Anterior cingulate cortex (tissue), 58 donors: ENCODE data around the gene USP35.
A peak's percentile ranks its signal among the peaks of the same experiment; 100 is the strongest.
"Not testable (repeated sequence)": the region's sequence is repeated elsewhere in the genome, so short reads cannot be mapped to it uniquely, and the experiment has no call there.

Experiments used
- DNase-seq, 58 donors: peaks; one replicate each; lab custom pipeline; 2025; lab: John Stamatoyannopoulos, UW

Gene USP35

DNA sequence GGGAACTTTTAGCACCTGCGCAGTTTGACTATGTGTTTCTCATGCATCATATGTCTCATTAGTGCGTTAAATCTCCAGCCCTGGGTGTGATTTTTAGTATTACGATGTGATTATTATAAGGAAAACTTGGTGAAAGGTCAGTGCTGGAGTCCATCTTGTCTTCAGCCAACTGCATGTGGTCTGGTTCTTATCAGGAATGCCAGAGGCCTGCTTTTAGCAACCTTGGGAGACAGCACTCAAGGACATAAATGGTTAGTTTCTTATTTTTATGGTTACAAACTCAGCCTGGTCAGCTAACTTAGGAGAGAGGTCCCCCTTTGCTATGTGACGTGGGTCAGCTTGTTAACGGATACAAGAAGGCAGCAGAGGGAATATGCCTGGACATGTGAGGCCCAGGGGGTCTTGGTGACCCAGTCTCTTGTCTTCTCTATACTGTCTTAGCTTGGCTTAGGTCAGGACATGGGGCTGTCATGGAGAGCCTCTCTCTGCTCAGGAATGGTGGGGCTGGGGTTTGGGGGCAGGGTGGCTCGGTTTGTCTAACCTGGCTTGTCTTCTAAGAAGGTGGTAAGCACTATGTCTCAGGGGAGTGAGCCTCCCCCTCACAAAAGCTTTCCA, 21.8 kb upstream of the USP35 start:
- no peak for DNase-seq

- DNase-seq, result peak in 2 of 58 donors; percentile 18 to 42
Observed at GRCh38 chr11:78168539-78169477, 19.9 kb upstream of the USP35 start.

DNA sequence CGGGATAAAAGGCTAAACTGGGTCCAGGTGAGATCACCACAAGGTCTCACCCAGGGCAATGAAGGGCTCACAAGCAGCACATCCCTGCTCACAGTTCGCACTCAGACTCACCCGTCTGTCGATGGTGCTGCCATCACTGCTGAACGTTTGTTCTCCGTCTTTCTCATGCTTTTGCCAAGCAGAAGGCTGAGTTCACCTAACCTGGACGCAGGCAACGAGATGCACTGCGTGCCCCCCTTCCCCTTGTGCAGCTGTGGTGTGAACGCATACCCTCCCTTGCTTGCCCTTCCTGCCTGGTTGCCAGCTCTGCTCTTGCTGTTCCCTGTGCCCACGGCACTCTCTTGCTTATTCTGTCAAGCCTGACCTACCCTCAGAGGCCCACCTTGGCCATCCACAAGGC, 18.3 kb upstream of the USP35 start:
- no peak for DNase-seq

DNA sequence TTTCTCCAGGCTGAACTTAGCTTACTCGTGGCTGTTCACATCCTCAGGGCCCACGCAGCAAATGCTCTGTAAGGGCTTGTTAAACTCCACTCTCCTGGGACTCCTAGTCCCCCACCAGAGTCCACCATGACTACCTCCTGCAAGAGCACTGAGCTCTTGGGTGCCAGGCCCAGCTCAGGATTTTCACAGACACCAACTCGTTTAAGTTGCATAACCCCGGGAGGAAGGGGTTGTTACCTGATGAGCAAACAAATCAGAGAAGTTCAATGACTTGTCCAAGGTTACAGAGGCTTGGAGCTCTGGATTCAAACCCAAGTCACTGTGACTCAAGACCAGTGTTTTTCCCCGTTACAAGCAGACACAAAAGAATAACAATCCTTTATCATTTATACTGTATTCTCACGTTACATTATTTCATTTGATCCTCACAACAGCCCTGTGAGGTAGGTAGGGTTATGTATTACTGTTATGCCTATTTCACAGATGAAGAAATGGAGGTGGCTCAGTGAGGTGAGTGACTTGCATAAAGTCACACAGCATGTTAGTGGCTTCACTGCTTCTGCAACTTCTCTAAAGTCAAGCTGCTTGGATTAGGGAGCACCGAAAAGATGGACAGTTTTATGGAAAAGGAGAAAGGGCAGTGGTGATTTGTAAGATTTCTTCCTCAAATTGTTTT, 17.7 kb upstream of the USP35 start:
- DNase-seq, result no peak

GRCh38 chr11:78171951-78172350, 16.8 kb upstream of the USP35 start:
- DNase-seq, result no peak

- not testable (repeated sequence) for DNase-seq
Observed at GRCh38 chr11:78175862-78176261, 12.9 kb upstream of the USP35 start.

DNA sequence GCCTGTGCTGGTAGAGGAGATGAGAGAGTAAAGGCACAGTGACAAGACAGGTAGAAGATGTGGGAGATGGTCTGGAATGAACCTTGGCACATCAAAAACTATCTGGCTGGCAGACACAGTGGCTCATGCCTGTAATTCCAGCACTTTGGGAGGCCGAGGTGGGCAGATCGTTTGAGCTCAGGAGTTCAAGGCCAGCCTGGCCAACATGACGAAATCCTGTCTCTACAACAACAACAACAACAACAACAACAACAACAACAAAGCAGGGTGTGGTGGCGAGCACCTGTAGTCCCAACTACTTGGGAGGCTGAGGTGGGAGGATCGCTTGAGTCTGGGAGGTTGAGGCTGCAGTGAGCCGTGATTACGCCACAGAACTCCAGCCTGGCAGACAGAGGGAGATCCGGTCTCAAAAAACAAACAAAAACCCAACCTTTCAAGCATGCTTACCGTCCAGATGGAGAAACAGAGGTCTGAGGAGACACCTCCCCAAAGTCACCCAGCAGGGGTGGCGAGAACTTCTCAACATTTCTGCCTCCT, 12.0 kb upstream of the USP35 start:
- no peak for DNase-seq

DNA sequence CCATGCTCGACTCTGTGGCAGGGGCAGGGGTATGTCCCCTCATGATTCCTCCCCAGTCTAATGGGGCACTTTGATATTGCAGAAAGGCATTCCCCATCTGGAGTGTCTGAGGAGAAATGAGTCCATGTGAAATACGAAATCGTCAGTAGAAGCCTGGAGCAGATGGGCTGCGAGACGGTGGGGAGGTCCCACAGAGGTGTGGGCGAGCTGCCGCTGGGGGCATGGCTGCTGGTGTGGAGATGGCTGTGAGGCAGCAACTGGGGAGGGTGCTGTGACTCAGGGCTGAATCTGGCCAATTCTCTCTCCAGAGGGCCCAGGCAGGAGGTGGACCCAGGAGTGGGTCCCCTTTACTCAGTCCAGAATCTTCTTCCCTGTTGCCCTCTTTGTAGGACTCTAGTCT, 11.5 kb upstream of the USP35 start:
- peak in 2 of 58 donors; percentile 19 to 37 for DNase-seq

- no peak for DNase-seq
Observed at GRCh38 chr11:78179459-78180071, 9.2 kb upstream of the USP35 start.

- no peak for DNase-seq
Observed at GRCh38 chr11:78180751-78181150, 8.0 kb upstream of the USP35 start.

GRCh38 chr11:78181185-78181584, 7.5 kb upstream of the USP35 start:
- DNase-seq, result no peak

DNA sequence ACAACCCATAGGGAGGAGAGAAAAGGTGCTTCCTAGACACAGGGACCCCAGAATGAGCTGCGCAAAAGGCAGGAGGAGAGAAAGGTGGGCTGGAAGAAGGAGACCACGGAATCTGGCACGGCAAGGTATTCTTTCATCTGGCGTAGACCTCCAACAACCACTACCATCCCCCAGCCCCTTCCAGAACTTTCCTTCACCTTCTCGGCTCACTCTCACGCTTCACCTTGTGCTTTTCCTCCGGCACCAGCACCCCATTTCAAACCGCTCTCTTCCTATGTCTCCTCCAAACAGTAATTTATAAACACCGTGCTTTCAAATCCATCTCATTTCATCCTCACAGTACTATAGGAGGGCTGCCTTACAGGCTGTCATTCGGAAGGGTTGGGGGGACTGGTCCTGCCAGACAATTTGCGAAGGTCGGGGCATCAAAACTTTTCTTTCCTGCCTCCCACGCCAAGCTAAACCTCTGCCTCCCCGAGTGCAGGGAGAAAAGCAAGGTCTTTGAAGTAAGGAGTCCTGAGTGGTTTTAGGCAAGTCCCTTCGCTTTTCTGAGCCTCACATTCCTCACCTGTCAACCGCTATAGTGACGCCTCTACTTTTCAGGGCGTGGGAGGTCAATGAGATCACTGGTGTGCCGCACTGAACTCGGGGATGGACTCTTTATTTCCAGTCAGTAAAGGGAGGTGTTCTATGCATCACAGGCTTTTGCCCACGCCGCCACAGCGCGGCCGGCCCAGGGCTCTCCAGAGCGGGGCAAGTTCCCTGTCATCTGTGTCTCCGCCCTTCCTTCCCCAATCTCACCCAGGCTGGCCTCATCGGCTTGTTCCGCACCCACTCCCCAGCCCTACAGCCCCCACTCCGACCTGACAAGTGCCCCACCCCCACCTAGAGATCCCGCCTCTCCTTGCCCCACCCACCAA, 1.1 kb upstream of the USP35 start:
- DNase-seq, result peak in 2 of 58 donors; percentile 75 to 78

DNA sequence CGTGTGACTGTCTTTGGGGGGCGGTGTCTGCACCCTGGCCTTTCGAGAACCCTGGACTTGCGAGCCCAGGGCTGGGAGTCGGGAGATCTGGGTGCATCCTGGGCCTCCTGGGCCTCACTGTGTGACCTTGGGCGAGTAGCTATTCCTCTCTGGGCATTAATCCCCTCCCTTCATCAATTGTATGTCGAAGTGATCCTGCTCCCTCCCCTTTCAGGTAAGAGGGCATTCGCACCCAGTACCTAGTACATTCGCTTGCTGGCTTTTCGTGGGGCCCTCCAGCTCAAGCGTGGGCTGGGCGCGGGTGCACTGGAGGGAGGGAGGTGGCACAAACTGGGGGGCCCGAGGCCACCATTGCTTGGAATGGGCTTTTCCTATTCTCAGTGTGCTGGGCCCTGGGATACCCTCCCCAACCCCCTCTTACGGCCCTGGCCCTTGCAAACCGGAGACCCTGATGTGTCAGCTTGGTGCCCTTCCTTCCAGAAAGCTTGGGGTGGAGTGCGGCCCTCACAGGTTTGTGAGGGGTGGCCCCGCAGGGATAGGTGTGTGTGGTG, 530 bp downstream of the USP35 start:
- DNase-seq, result peak in 1 of 58 donors; percentile 24

DNA sequence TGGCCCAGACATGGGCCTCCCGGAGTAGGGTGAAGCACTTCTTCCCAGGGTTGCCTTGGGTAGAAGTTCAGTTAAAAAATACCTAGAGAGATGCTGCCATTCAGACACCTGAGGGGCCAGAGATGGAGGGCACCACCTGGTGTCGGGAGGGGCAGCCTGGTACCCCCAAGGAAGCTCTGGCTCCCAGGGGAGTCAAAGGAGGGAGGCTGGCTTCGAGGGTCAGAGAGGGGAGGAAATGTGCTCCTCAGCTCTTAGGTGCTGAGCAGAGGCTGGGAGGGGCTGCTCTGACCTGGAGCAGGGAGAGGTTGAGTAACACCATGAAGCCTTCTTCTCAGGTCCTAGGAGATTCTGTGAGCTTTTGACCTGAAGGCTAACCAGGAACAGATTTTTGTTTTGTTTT, 1.1 kb downstream of the USP35 start:
- DNase-seq, result no peak

DNA sequence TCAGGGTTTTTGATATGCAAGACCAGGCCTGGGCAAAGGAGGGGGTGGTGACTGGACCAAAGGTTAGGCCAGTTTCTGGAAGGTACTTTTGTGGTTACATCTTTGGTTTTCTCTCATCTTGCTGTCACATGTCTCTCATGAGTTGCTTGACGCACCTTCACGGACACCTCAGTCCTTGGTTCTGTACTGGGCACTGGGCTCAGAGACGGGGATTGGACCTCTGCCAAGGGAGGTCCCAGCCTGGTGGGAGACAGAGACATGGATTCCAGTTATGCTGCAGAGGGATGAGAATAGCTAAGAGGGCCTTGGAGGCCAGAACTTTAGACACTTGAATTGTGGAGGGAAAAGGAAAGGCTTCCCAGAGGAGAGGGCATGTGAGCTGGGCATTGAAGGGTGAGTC, 1.7 kb downstream of the USP35 start:
- no peak for DNase-seq

DNA sequence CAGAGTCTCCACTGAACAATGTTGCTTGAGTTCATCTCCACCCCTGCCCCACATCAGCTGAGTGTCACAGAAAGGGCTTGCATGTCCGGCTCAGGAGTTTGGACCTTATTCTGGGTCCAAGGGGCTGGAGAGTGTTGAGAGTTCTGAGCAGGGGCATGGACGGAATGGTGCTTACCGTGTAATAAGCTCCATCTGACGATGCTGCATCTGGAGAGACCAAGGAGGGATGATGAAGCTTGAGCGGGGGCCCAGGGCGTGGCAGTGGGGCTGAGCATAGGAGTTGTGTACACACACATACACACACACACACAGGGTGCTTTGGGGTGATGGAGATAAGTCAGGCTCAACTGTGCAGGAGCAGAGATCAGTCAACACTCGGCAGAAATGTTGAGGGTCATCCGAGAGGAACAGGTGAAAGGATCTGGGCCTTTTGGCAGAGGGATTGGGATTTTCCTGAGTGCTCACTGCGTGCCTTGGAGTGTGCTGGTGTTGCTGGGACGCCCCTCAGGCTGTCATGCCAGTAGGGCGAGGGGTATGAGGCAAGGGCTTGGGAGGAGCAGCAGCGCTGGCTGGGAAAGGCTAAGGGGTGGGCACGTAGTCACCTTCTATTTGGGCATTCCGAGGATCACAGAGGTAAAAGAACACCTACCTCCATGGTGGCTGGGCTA, 2.3 kb downstream of the USP35 start:
- DNase-seq, result no peak

DNA sequence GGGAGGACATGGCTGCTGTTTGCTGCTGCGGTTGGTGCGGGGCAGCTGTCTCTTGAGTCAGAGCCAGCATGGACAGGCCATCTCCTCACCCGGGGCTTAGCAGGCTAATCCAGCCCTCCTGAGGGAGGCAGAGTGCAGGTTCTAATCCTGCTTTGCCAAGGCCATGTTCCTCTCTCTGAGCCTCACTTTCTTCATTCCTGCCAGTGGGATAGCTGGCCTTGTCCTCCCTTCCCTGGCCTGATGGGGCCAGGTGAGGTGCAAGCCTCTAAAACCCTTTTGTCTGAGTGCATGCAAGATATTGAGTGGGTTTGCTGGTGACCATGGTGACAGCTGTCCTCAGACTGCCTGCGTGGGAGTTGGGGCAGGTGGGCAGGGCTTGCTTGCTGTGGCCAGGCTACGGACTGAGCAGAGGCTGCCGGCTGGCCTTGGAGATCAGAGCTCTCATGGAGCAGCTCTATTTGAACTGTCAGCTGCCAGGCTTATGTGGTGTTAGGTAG, 3.6 kb downstream of the USP35 start:
- no peak for DNase-seq

DNA sequence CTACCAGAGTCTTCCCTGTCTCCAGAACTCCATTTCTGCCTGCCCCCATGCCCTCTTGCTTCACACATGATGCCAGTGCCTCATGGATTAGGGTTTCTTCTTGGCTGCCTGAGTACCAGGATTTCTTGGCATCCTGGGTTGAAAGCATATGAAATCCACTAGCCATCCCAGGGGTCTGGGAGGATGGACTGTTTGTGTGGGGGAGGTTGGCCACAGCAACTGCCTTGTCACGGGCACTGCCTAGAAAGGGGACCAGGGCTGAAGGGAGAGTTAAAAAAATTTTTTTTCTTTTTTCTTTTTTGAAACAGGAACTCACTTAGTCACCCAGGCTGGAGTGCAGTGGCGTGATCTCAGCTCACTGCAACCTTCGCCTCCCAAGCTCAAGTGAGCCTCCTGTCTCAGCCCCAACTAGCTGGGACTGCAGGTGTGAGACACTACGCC, 4.2 kb downstream of the USP35 start:
- no peak for DNase-seq
